Smooth muscle cell (in vitro differentiated cells): Measurements from ENCODE around the gene OBI1. TPM values are rescaled to one million over a fixed set of nuclear protein-coding genes. Genes with fewer than 3 reads are reported as not detected.

ENCODE experiments used
- DNase-seq: peaks from one replicate; lab custom pipeline; 2025; ENCODE audit not compliant: unreplicated experiment; lab: John Stamatoyannopoulos, UW
- H2AFZ ChIP-seq: fragments of 200-600 bp; sonication (generic); 2 replicates; pipeline ENCODE4 v1.6.0; 2016; ENCODE audit warnings: antibody characterized with exemption, low read depth, mild to moderate bottlenecking
- H3F3A ChIP-seq: fragments of 200-600 bp; sonication (generic); 2 replicates; pipeline ENCODE4 v1.6.0; 2017; ENCODE audit warnings: antibody characterized with exemption, low read depth
- H3K27ac ChIP-seq: fragments of 200-600 bp; sonication (generic); 2 replicates; pipeline ENCODE4 v1.5.1; 2016; ENCODE audit warnings: low read depth, mild to moderate bottlenecking
- H3K27me3 ChIP-seq: fragments of 200-600 bp; sonication (generic); 2 replicates; pipeline ENCODE4 v1.6.1; 2016; ENCODE audit warnings: low read depth, mild to moderate bottlenecking
- H3K36me3 ChIP-seq: fragments of 200-600 bp; sonication (generic); 2 replicates; pipeline ENCODE4 v1.5.1; 2016; ENCODE audit warnings: low read depth
- H3K4me1 ChIP-seq: fragments of 200-600 bp; sonication (generic); 2 replicates; pipeline ENCODE4 v1.5.1; 2016; ENCODE audit warnings: low read depth
- H3K4me2 ChIP-seq: fragments of 200-600 bp; sonication (generic); 2 replicates; pipeline ENCODE4 v1.6.0; 2016; ENCODE audit warnings: mild to moderate bottlenecking
- H3K4me3 ChIP-seq: fragments of 200-600 bp; sonication (generic); 2 replicates; pipeline ENCODE4 v1.5.1; 2016; ENCODE audit warnings: mild to moderate bottlenecking
- H3K79me2 ChIP-seq: fragments of 200-600 bp; sonication (generic); 2 replicates; pipeline ENCODE4 v1.6.0; 2016; ENCODE audit warnings: low read depth, mild to moderate bottlenecking
- H3K9ac ChIP-seq: fragments of 200-600 bp; sonication (generic); 2 replicates; pipeline ENCODE4 v1.6.0; 2016; ENCODE audit warnings: low read depth
- H3K9me3 ChIP-seq: fragments of 200-600 bp; sonication (generic); replicated peaks from 2 replicates; pipeline ENCODE4 v1.5.1; 2016; ENCODE audit warnings: low read depth
- H4K20me1 ChIP-seq: fragments of 200-600 bp; sonication (generic); 2 replicates; pipeline ENCODE4 v1.6.0; 2016; ENCODE audit warnings: low read depth
- WGBS: methylation state at CpG from one replicate; pipeline ENCODE4 v1.1.7; 2016; ENCODE audit warnings: low lambda C conversion rate; 5-methylcytosine and 5-hydroxymethylcytosine counted together
- polyA plus RNA-seq: library from polyadenylated mRNA; unstranded; fragments of >200 nt; fragmentation: Nextera tagmentation; extraction: Ambion mirVana; gene quantifications from 2 replicates; pipeline ENCODE4 v1.2.1, GENCODE V29; 2016
- total RNA-seq: library from RNA; depleted of rRNA; stranded (reverse); fragments of >200 nt; gene quantifications from 2 replicates; pipeline ENCODE4 v1.2.3, GENCODE V29; 2014
- TF ChIP-seq, protein P1 (sequence below): fragments of 200-600 bp; sonication (generic); IDR thresholded peaks from 2 replicates; pipeline ENCODE4 v1.5.1; 2017; ENCODE audit warnings: borderline replicate concordance, mild to moderate bottlenecking, antibody characterized with exemption; ENCODE audit not compliant: insufficient read depth, poor library complexity, severe bottlenecking

Gene OBI1
- total and polyA plus RNA-seq, 2 experiments from 2014 or later: 7.0 to 15.2 TPM

DNA sequence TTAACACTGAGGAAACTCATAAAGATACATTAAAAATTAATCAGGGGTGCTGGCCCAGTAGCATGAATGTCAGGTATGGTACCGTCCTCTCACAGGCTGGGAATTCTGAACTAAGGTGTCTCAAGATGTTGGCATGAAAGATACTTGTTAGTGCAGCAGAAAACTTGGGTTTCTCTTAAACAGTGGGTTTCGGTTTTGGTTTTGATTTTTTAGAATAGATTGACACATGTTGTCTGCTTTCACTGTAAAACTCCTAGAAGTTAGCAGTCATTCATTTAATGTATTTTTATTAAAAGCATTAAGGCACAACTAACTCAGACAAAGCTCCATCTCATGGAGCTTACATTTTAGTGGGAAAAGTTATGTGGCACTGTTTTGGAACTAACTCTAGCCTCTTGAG is 3.5 kb upstream of the OBI1 start:
- Histone ChIP-seq H3K4me2 (no peak overlapping the region), H3K27me3 (no peaks in the 10 kb centered on the region), H3K27ac (no peak overlapping the region), H4K20me1 (peaks cover 6% of the 10 kb centered on the region), H2AFZ (no peak overlapping the region), H3K4me3 (no peak overlapping the region), H3F3A (no peaks in the 10 kb centered on the region), H3K9ac (no peak overlapping the region), H3K36me3 (no peaks in the 10 kb centered on the region), H3K4me1 (peaks cover 6% of the 10 kb centered on the region), H3K9me3 (no peaks in the 10 kb centered on the region), H3K79me2 (peaks cover 12% of the 10 kb centered on the region)
- no peak for DNase-seq
- WGBS: 94% methylated on average over 2 of the region's 2 CpGs
- TF ChIP-seq, protein P1, sequence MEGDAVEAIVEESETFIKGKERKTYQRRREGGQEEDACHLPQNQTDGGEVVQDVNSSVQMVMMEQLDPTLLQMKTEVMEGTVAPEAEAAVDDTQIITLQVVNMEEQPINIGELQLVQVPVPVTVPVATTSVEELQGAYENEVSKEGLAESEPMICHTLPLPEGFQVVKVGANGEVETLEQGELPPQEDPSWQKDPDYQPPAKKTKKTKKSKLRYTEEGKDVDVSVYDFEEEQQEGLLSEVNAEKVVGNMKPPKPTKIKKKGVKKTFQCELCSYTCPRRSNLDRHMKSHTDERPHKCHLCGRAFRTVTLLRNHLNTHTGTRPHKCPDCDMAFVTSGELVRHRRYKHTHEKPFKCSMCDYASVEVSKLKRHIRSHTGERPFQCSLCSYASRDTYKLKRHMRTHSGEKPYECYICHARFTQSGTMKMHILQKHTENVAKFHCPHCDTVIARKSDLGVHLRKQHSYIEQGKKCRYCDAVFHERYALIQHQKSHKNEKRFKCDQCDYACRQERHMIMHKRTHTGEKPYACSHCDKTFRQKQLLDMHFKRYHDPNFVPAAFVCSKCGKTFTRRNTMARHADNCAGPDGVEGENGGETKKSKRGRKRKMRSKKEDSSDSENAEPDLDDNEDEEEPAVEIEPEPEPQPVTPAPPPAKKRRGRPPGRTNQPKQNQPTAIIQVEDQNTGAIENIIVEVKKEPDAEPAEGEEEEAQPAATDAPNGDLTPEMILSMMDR: no peak

DNA sequence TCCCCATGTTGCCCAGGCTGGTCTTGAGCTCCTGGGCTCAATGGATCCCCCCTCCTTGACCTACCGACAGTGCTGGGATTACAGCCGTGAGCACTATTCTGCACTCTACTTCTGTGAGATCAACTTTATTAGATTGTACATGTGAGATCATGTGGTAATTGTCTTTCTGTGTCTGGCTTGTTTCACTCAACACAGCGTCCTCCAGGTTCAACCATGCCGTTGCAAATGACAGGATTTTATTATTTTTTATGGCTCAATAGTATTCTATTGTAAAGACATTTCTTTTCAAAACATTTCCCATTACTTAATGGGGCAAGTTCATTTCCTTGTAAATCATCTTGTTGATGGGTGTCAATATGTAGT is 1.5 kb upstream of the OBI1 start:
- Histone ChIP-seq H3K79me2 (peaks cover 30% of the 10 kb centered on the region), H3K9ac (no peak overlapping the region), H2AFZ (peak overlapping the region; percentile 96), H4K20me1 (peaks cover 22% of the 10 kb centered on the region), H3K4me2 (no peak overlapping the region), H3F3A (no peaks in the 10 kb centered on the region), H3K27ac (no peak overlapping the region), H3K9me3 (no peaks in the 10 kb centered on the region), H3K4me3 (peak overlapping the region; percentile 77), H3K36me3 (no peaks in the 10 kb centered on the region), H3K27me3 (no peaks in the 10 kb centered on the region), H3K4me1 (peaks cover 10% of the 10 kb centered on the region)
- WGBS: 85% methylated on average over 4 of the region's 4 CpGs
- TF ChIP-seq, protein P1: no peak
- DNase-seq: no peak

DNA sequence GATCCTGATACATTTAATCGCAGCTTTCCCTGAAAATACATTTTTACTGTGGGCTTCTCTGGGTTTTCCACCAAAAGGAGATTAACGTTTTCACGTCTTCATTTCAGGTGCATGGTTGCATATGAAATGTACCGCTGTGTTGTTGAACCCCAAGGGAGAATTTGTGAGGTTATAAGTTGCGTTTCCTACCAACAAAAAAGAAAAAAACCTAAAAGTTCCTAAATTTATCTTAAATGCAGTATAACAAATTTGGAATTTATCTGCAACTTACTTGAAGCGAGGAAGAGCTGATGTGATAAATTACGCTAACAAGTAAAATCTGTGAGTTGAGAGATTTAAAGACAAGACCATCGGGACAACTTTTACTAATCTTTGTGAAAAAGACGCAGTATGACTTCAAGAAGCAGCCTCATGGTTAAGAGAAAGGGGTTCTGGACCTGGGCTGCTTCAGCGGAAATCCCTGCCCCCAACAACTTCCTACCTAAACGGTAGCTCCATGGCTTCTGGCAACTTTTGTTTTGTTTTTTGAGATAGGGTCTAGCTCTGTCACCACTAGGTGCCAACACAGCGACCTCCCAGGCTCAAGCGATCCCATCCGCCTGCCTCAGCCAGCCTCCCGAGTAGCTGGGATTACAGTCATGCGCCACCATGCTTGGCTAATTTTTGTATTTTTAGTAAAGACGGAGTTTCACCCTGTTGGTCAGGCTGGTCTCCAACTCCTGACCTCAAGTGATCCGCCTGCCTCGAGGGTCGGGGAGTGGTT is 958 bp upstream of the OBI1 start:
- TF ChIP-seq, protein P1: no peak
- peaks cover 28% of the 10 kb centered on the region for H4K20me1 ChIP-seq
- H3K27ac ChIP-seq: no peak overlapping the region
- peak overlapping the region; percentile 97 for H3K4me2 ChIP-seq
- H3K9ac ChIP-seq: peak overlapping the region; percentile 32
- H3K4me1 ChIP-seq: peaks cover 10% of the 10 kb centered on the region
- H3F3A ChIP-seq: no peaks in the 10 kb centered on the region
- WGBS: 68% methylated on average over 20 of the region's 20 CpGs
- peaks cover 35% of the 10 kb centered on the region for H3K79me2 ChIP-seq
- peak overlapping the region; percentile 96 for H2AFZ ChIP-seq
- peak overlapping the region; percentile 77 for H3K4me3 ChIP-seq
- no peaks in the 10 kb centered on the region for H3K9me3 ChIP-seq
- H3K27me3 ChIP-seq: no peaks in the 10 kb centered on the region
- no peak for DNase-seq
- H3K36me3 ChIP-seq: no peaks in the 10 kb centered on the region

DNA sequence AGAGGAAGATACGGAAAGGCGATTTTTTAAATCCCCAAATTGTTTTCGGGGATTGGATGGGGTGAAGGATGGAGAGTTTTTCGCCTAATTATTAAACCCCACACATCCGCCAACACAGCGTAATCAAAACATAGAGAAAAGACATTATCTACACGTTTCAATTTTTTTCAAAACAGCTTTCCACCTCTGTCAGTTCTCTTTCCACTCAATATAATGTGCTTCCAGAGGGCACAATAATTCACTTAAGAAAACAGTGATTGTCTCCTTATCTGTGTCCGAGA is 435 bp upstream of the OBI1 start:
- WGBS: 55% methylated on average over 8 of the region's 8 CpGs
- TF ChIP-seq, protein P1: no peak
- Histone ChIP-seq H3F3A (no peaks in the 10 kb centered on the region), H2AFZ (peak overlapping the region; percentile 96), H3K27me3 (no peaks in the 10 kb centered on the region), H3K4me1 (peaks cover 10% of the 10 kb centered on the region), H3K9ac (peak overlapping the region; percentile 32), H3K27ac (no peak overlapping the region), H3K4me2 (peak overlapping the region; percentile 97), H3K4me3 (peak overlapping the region; percentile 77), H3K9me3 (no peaks in the 10 kb centered on the region), H3K79me2 (peaks cover 40% of the 10 kb centered on the region), H3K36me3 (no peaks in the 10 kb centered on the region), H4K20me1 (peaks cover 33% of the 10 kb centered on the region)
- no peak for DNase-seq
